Loucy (cell line): ENCODE data around the gene NUDT3.
"Not testable (repeated sequence)": the region's sequence is repeated elsewhere in the genome, so short reads cannot be mapped to it uniquely, and the experiment has no call there.

ENCODE experiments used
- H2AFZ ChIP-seq: fragments of 200-600 bp; sonication (generic); 2 replicates; pipeline ENCODE4 v1.6.0; 2016; ENCODE audit warnings: antibody characterized with exemption, mild to moderate bottlenecking, low read length, moderate library complexity
- H3F3A ChIP-seq: fragments of 200-600 bp; 2 replicates; pipeline ENCODE4 v1.6.0; 2016; ENCODE audit warnings: antibody characterized with exemption, low read depth, mild to moderate bottlenecking
- H3K27me3 ChIP-seq: fragments of 200-600 bp; sonication (generic); 2 replicates; pipeline ENCODE4 v1.6.1; 2014; ENCODE audit warnings: low read length, mild to moderate bottlenecking; ENCODE audit not compliant: insufficient read depth, poor library complexity, severe bottlenecking
- H3K36me3 ChIP-seq: fragments of 200-600 bp; sonication (generic); 2 replicates; pipeline ENCODE4 v1.6.1; 2016; ENCODE audit warnings: low read length; ENCODE audit not compliant: insufficient read depth
- H3K4me1 ChIP-seq: fragments of 200-600 bp; sonication (generic); 2 replicates; pipeline ENCODE4 v1.5.1; 2014; ENCODE audit warnings: low read length, mild to moderate bottlenecking; ENCODE audit not compliant: insufficient read depth, poor library complexity, severe bottlenecking
- H3K4me2 ChIP-seq: fragments of 200-600 bp; sonication (generic); 2 replicates; pipeline ENCODE4 v1.6.0; 2014; ENCODE audit warnings: antibody characterized with exemption, low read length, low read depth, mild to moderate bottlenecking; ENCODE audit not compliant: poor library complexity, severe bottlenecking
- H3K4me3 ChIP-seq: fragments of 200-600 bp; sonication (generic); 2 replicates; pipeline ENCODE4 v1.5.1; 2014; ENCODE audit warnings: low read length, mild to moderate bottlenecking, mixed read lengths; ENCODE audit not compliant: poor library complexity, severe bottlenecking
- H3K79me2 ChIP-seq: fragments of 200-600 bp; sonication (generic); 2 replicates; pipeline ENCODE4 v1.6.1; 2014; ENCODE audit warnings: low read length; ENCODE audit not compliant: insufficient read depth
- H3K9ac ChIP-seq: fragments of 200-600 bp; sonication (generic); 2 replicates; pipeline ENCODE4 v1.6.0; 2014; ENCODE audit warnings: mild to moderate bottlenecking, low read depth, low read length, moderate library complexity; ENCODE audit not compliant: poor library complexity, severe bottlenecking
- H3K9me2 ChIP-seq: fragments of 200-600 bp; sonication (generic); replicated peaks from 2 replicates; pipeline ENCODE4 v1.6.1; 2016; ENCODE audit warnings: low read depth, low read length, mixed read lengths
- H3K9me3 ChIP-seq: fragments of 200-600 bp; sonication (generic); 2 replicates; pipeline ENCODE4 v1.6.1; 2014; ENCODE audit warnings: mild to moderate bottlenecking, antibody characterized with exemption, low read length, low read depth; ENCODE audit not compliant: insufficient read depth
- H4K20me1 ChIP-seq: fragments of 200-600 bp; sonication (generic); 2 replicates; pipeline ENCODE4 v1.6.0; 2014; ENCODE audit warnings: antibody characterized with exemption, low read length, mild to moderate bottlenecking; ENCODE audit not compliant: insufficient read depth, poor library complexity, severe bottlenecking
- EZH2phosphoT487 ChIP-seq: fragments of 200-600 bp; IDR thresholded peaks from 2 replicates; pipeline ENCODE4 v1.6.1; 2018; ENCODE audit warnings: antibody characterized with exemption, mild to moderate bottlenecking, moderate library complexity, borderline replicate concordance
- TF ChIP-seq, protein P1 (sequence below): fragments of 200-600 bp; sonication (generic); conservative IDR thresholded peaks from 2 replicates; pipeline ENCODE4 v1.5.1; 2014; ENCODE audit warnings: mild to moderate bottlenecking, antibody characterized with exemption, low read length

NUDT3 gene

DNA sequence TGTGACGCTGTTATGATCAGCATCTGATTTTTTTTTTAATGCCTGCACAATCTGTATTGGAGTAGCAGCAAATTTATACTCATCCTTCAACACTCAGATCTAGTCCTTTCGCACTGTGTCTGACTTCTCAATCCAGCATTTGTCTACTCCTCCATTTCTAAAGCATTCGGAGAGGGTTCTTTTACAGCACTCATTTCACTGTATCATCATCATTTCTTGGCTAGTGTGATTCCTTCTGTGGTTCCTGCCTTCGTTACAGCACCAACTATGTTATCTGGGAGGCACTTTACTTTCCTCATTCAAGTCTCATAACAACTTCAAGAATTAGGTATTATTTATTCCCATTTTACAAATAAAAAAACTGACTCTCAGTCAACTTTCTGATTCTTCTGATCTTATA, 18.0 kb downstream of the NUDT3 start:
- Histone ChIP-seq H3K4me2 (no peak overlapping the region), H3K9me3 (no peaks in the 10 kb centered on the region), H3K79me2 (peaks cover 87% of the 10 kb centered on the region), H3K4me3 (no peak overlapping the region), H3K9me2 (no peaks in the 10 kb centered on the region), H3K27me3 (no peaks in the 10 kb centered on the region), H2AFZ (no peak overlapping the region), H3K9ac (no peak overlapping the region), H3K36me3 (peaks cover 11% of the 10 kb centered on the region), H3F3A (no peaks in the 10 kb centered on the region), H4K20me1 (peaks cover 32% of the 10 kb centered on the region), H3K4me1 (no peaks in the 10 kb centered on the region)
- TF ChIP-seq EZH2phosphoT487 = no peak
- TF ChIP-seq, protein P1, sequence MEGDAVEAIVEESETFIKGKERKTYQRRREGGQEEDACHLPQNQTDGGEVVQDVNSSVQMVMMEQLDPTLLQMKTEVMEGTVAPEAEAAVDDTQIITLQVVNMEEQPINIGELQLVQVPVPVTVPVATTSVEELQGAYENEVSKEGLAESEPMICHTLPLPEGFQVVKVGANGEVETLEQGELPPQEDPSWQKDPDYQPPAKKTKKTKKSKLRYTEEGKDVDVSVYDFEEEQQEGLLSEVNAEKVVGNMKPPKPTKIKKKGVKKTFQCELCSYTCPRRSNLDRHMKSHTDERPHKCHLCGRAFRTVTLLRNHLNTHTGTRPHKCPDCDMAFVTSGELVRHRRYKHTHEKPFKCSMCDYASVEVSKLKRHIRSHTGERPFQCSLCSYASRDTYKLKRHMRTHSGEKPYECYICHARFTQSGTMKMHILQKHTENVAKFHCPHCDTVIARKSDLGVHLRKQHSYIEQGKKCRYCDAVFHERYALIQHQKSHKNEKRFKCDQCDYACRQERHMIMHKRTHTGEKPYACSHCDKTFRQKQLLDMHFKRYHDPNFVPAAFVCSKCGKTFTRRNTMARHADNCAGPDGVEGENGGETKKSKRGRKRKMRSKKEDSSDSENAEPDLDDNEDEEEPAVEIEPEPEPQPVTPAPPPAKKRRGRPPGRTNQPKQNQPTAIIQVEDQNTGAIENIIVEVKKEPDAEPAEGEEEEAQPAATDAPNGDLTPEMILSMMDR = no peak

DNA sequence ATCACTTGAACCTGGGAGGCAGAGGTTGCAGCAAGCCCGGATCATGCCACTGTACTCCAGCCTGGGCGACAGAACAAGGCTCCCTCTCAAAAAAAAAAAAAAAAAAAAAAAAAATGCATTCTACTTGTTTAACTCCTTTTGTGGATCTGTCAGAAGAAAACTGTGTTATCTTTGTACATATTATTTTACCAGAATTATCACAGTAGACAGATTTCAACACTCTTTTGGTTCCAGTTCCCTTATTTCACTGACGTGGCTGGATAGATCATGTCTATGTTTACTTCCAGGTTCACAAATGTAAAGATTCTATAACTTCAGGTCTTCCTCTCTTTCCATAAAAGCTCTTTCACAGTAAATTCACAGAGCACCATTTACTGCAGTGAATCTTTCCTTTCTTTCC, 18.4 kb downstream of the NUDT3 start:
- Histone ChIP-seq H3K79me2 (peaks cover 87% of the 10 kb centered on the region), H3K9me2 (no peaks in the 10 kb centered on the region), H3K9ac (no peak overlapping the region), H3K4me3 (no peak overlapping the region), H3K4me1 (no peaks in the 10 kb centered on the region), H2AFZ (no peak overlapping the region), H3F3A (no peaks in the 10 kb centered on the region), H3K36me3 (peaks cover 11% of the 10 kb centered on the region), H3K27me3 (no peaks in the 10 kb centered on the region), H3K4me2 (no peak overlapping the region), H4K20me1 (peaks cover 32% of the 10 kb centered on the region), H3K9me3 (no peaks in the 10 kb centered on the region)
- no peak for TF ChIP-seq EZH2phosphoT487
- TF ChIP-seq, protein P1 = no peak

DNA sequence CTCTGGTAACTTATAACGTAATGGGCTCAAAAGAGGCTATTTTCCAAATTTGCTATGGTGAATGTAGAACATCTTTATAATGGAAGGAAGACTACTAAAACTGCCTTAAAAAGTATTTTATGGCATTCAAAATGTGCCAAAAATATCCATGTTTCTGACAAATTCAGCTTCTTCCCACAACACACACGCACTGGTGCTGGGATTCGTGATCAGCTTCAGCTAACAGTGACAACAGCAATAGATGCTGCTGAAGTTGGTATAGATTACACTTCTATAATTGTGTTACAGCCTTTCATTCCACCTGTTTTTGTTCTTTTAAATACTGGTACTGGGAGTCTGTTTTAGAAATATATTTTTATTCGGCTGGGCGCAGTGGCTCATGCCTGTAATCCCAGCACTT, 19.0 kb downstream of the NUDT3 start:
- Histone ChIP-seq H3K36me3 (peaks cover 11% of the 10 kb centered on the region), H3K4me1 (no peaks in the 10 kb centered on the region), H3K27me3 (no peaks in the 10 kb centered on the region), H2AFZ (no peak overlapping the region), H3K9ac (no peak overlapping the region), H3K9me3 (no peaks in the 10 kb centered on the region), H3K4me3 (no peak overlapping the region), H4K20me1 (peaks cover 32% of the 10 kb centered on the region), H3K4me2 (no peak overlapping the region), H3F3A (no peaks in the 10 kb centered on the region), H3K9me2 (no peaks in the 10 kb centered on the region), H3K79me2 (peaks cover 86% of the 10 kb centered on the region)
- TF ChIP-seq, protein P1 = no peak
- no peak for TF ChIP-seq EZH2phosphoT487

DNA sequence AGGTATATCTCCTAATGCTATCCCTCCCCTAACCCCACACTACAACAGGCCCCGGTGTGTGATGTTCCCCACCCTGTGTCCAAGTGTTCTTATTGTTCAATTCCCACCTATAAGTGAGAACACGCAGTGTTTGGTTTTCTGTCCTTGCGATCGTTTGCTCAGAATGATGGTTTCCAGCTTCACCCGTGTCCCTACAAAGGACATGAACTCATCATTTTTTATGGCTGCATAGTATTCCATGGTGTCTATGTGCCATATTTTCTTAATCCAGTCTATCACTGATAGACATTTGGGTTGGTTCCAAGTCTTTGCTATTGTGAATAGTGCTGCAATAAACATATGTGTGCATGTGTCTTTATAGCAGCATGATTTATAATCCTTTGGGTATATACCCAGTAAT, 20.6 kb downstream of the NUDT3 start:
- not testable (repeated sequence) for H3K36me3 ChIP-seq, H3K4me1 ChIP-seq, H3K4me3 ChIP-seq, H2AFZ ChIP-seq, H3F3A ChIP-seq, H3K9me2 ChIP-seq, H3K27me3 ChIP-seq, H3K9ac ChIP-seq, H3K4me2 ChIP-seq, H3K9me3 ChIP-seq
- Histone ChIP-seq H3K79me2 (peaks cover 83% of the 10 kb centered on the region), H4K20me1 (peaks cover 28% of the 10 kb centered on the region)
